Measurements from ENCODE around the gene ADAM15.

The ADAM15 gene

DNA sequence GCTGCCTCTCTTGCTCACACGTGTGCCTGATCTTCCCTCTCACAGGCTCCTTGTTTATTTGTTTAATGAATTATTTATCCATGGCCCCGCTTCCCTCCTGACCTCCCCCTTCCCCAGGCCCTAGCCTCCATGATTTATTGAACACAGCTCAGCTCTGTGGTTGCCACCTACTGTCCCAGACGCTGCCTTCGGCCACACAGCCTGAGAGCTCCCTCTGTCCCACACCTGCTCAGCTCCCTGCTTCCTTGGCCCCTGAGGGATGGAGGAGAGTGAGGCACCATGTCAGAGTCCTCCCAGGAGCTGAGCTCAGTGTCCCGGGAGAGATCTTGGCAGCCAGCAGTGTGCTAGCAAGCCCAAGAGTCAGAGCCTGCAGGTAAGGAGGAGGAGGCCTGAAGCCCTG is 24.4 kb downstream of the ADAM15 start:
- TF ChIP-seq, protein P1, sequence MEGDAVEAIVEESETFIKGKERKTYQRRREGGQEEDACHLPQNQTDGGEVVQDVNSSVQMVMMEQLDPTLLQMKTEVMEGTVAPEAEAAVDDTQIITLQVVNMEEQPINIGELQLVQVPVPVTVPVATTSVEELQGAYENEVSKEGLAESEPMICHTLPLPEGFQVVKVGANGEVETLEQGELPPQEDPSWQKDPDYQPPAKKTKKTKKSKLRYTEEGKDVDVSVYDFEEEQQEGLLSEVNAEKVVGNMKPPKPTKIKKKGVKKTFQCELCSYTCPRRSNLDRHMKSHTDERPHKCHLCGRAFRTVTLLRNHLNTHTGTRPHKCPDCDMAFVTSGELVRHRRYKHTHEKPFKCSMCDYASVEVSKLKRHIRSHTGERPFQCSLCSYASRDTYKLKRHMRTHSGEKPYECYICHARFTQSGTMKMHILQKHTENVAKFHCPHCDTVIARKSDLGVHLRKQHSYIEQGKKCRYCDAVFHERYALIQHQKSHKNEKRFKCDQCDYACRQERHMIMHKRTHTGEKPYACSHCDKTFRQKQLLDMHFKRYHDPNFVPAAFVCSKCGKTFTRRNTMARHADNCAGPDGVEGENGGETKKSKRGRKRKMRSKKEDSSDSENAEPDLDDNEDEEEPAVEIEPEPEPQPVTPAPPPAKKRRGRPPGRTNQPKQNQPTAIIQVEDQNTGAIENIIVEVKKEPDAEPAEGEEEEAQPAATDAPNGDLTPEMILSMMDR (IDR thresholded peaks at IDR 0.05; ENCODE audit: low read length, missing control alignments) = no peak
- H3K4me3 ChIP-seq (replicated peaks; ENCODE audit: low read depth, low read length) = no peak overlapping the region
- DNase-seq (ENCODE audit: low read depth) = no peak

DNA sequence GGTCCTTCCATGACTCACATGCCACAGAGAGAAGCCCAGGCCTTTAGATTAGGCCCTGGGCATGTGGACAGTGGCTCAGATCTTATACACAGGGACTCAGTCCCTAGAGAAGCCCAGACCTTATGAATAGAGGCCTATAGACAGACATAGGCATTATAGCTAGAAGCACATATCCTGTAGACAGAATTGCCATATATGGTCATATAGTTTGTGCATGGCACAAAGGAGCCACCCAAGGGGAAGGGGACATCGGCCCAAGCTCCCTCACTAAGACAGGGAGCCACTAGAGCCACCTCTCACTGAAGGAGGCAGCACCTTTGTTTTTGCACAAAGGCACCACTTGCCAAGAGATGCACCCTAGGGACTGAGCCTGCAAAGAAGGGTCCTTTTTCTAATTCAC is 25.3 kb downstream of the ADAM15 start:
- DNase-seq (ENCODE audit: low read depth) = no peak
- TF ChIP-seq, protein P1 (IDR thresholded peaks at IDR 0.05; ENCODE audit: low read length, missing control alignments) = no peak
- H3K4me3 ChIP-seq (replicated peaks; ENCODE audit: low read depth, low read length) = no peak overlapping the region

- no peak for DNase-seq (ENCODE audit: low read depth)
- H3K4me3 ChIP-seq (replicated peaks; ENCODE audit: low read depth, low read length) = no peak overlapping the region
- TF ChIP-seq, protein P1 (IDR thresholded peaks at IDR 0.05; ENCODE audit: low read length, missing control alignments) = no peak
These were observed 26.2 kb downstream of the ADAM15 start for GRCh38 chr1:155077346-155077745.

- H3K4me3 ChIP-seq (replicated peaks; ENCODE audit: low read depth, low read length) = no peak overlapping the region
- no peak for DNase-seq (ENCODE audit: low read depth)
- TF ChIP-seq, protein P1 (IDR thresholded peaks at IDR 0.05; ENCODE audit: low read length, missing control alignments) = no peak
These were observed 26.8 kb downstream of the ADAM15 start for GRCh38 chr1:155077758-155078445.

DNA sequence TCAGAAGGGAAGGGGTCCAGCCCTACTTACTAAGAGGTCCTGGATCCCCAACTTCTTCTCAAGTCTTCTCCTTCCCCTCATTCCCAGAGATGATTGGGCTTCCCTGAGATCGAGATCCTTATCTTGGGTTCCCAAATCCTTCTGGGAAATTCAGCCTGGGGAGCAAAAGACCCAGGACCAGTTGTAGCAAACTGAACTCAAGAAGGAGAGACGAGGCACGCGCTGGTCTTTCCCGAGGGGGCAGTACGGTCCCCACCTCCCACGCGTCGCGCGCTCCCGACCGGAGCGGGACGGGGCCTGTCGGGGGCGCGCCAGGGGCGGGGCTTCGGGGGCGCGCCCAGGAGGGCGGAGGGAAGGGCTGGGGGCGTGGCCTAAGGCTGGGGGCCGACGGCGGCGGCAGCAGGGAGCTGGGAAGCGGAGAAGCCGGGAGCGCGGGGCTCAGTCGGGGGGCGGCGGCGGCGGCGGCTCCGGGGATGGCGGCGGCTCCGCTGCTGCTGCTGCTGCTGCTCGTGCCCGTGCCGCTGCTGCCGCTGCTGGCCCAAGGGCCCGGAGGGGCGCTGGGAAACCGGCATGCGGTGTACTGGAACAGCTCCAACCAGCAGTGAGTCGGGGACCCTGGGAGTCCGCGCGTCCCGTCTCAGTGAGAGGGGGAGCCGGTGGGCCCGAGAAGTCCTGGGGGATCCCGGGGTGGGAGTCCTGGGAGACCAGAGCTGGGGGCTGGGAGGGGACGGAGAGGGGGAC is 27.5 kb downstream of the ADAM15 start, which contains the start of gene EFNA3:
Gene EFNA3 (plus strand): TSS at position 369 of the 741 bp plus-strand sequence. CDS start 105 bp downstream, at position 474.
- H3K4me3 ChIP-seq (replicated peaks; ENCODE audit: low read depth, low read length) = peak within 1 kb of the TSS; percentile 40
- TF ChIP-seq, protein P1 (IDR thresholded peaks at IDR 0.05; ENCODE audit: low read length, missing control alignments) = no peak

GRCh38 chr1:155079210-155079486 is 28.0 kb downstream of the ADAM15 start:
- TF ChIP-seq, protein P1 (IDR thresholded peaks at IDR 0.05; ENCODE audit: low read length, missing control alignments) = no peak
- no peak for DNase-seq (ENCODE audit: low read depth)
- peak overlapping the region; percentile 40 for H3K4me3 ChIP-seq (replicated peaks; ENCODE audit: low read depth, low read length)

More for the DNA sequence above, 27.5 kb downstream of the ADAM15 start, which contains the start of gene EFNA3:
- DNase-seq (ENCODE audit: low read depth) = peak; percentile 48

All from fibroblast of pulmonary artery (primary cell).